Liver (tissue), 9 donors: Measurements from ENCODE around the gene SLC35G2. TPM values are rescaled to one million over a fixed set of nuclear protein-coding genes. Genes with fewer than 3 reads are reported as not detected.

Source experiments
- DNase-seq: peaks from one replicate; pipeline ENCODE4 v3.0.0-alpha.2; 2017; ENCODE audit warnings: low spot score
- H3K27ac ChIP-seq, 2 donors: one replicate each; pipeline ENCODE4 v1.7.0; 2013; ENCODE audit warnings: inconsistent platforms in 2 of 2, low read length in 2 of 2, control low read depth in 1 of 2, low read depth in 1 of 2, mild to moderate bottlenecking in 1 of 2
- H3K27me3 ChIP-seq, 4 donors: one replicate each; pipeline versions ENCODE4 v1.6.1 to v1.7.0; 2013; ENCODE audit warnings: low read length in 3 of 4, inconsistent platforms in 1 of 4, mild to moderate bottlenecking in 1 of 4, moderate library complexity in 1 of 4; ENCODE audit not compliant: control insufficient read depth in 4 of 4, insufficient read depth in 4 of 4
- H3K36me3 ChIP-seq, 4 donors: one replicate each; pipeline versions ENCODE4 v1.6.1 to v1.7.0; 2013; ENCODE audit warnings: low read length in 3 of 4, mild to moderate bottlenecking in 3 of 4, low read depth in 1 of 4, moderate library complexity in 1 of 4; ENCODE audit not compliant: control insufficient read depth in 4 of 4, insufficient read depth in 3 of 4
- H3K4me1 ChIP-seq, 4 donors: one replicate each; pipeline versions ENCODE4 v1.6.1 to v1.7.0; 2013; ENCODE audit warnings: low read length in 3 of 4, mild to moderate bottlenecking in 3 of 4, moderate library complexity in 1 of 4; ENCODE audit not compliant: control insufficient read depth in 4 of 4, insufficient read depth in 4 of 4
- H3K4me3 ChIP-seq, 3 donors: one replicate each; pipeline versions ENCODE4 v1.6.1 to v1.7.0; 2013; ENCODE audit warnings: low read length in 3 of 3, control low read depth in 1 of 3, low read depth in 1 of 3, mild to moderate bottlenecking in 1 of 3
- H3K9ac ChIP-seq, 2 donors: one replicate each; pipeline ENCODE4 v1.7.0; 2013; ENCODE audit warnings: low read length in 2 of 2, mild to moderate bottlenecking in 2 of 2, moderate library complexity in 2 of 2, control low read depth in 1 of 2, low read depth in 1 of 2
- H3K9me3 ChIP-seq, 4 donors: one replicate each; pipeline versions ENCODE4 v1.6.1 to v1.7.0; 2013; ENCODE audit warnings: low read length in 3 of 4; ENCODE audit not compliant: control insufficient read depth in 4 of 4
- EGR1 ChIP-seq, 2 donors: IDR thresholded peaks; 2 replicates each; pipeline ENCODE4 v1.6.1; 2016 to 2018; ENCODE audit warnings: antibody characterized with exemption in 2 of 2, low read depth in 2 of 2
- FOXA1 ChIP-seq: IDR thresholded peaks from 2 replicates; pipeline ENCODE4 v1.6.1; 2016; ENCODE audit warnings: antibody characterized with exemption
- FOXA2 ChIP-seq: IDR thresholded peaks from 2 replicates; pipeline ENCODE4 v1.6.1; 2016; ENCODE audit warnings: antibody characterized with exemption
- GABPA ChIP-seq, 2 donors: IDR thresholded peaks in 1 of 2; conservative IDR thresholded peaks in 1 of 2; 2 replicates each; pipeline ENCODE4 v1.6.1; 2016; ENCODE audit warnings: antibody characterized with exemption in 2 of 2, mild to moderate bottlenecking in 1 of 2, moderate library complexity in 1 of 2
- HNF4A ChIP-seq, 2 donors: conservative IDR thresholded peaks; 2 replicates each; pipeline ENCODE4 v1.6.1; 2016; ENCODE audit warnings: antibody characterized with exemption in 2 of 2, mild to moderate bottlenecking in 2 of 2
- HNF4G ChIP-seq: IDR thresholded peaks from 2 replicates; pipeline ENCODE4 v1.6.1; 2016; ENCODE audit warnings: antibody characterized with exemption
- JUND ChIP-seq, 2 donors: IDR thresholded peaks; 2 replicates each; pipeline ENCODE4 v1.6.1; 2016; ENCODE audit warnings: antibody characterized with exemption in 2 of 2
- NR2F2 ChIP-seq: IDR thresholded peaks from 2 replicates; pipeline ENCODE4 v1.6.1; 2016; ENCODE audit warnings: antibody characterized with exemption
- RAD21 ChIP-seq, 2 donors: IDR thresholded peaks; 2 replicates each; pipeline ENCODE4 v1.6.1; 2016; ENCODE audit warnings: antibody characterized with exemption in 2 of 2, mild to moderate bottlenecking in 2 of 2
- RXRA ChIP-seq, 2 donors: IDR thresholded peaks; 2 replicates each; pipeline ENCODE4 v1.6.1; 2017 to 2018; ENCODE audit warnings: antibody characterized with exemption in 2 of 2, mild to moderate bottlenecking in 1 of 2
- SP1 ChIP-seq: IDR thresholded peaks from 2 replicates; pipeline ENCODE4 v1.6.1; 2018; ENCODE audit warnings: antibody characterized with exemption, mild to moderate bottlenecking
- TAF1 ChIP-seq: conservative IDR thresholded peaks from 2 replicates; pipeline ENCODE4 v1.6.1; 2016; ENCODE audit warnings: antibody characterized with exemption, mild to moderate bottlenecking
- YY1 ChIP-seq: IDR thresholded peaks from 2 replicates; pipeline ENCODE4 v1.6.1; 2016; ENCODE audit warnings: antibody characterized with exemption, mild to moderate bottlenecking
- WGBS: extraction: QIAGEN DNeasy Blood & Tissue Kit; methylation state at CpG from one replicate; pipeline ENCODE4 v1.1.7; 2013; 5-methylcytosine and 5-hydroxymethylcytosine counted together
- polyA plus RNA-seq, 2 donors: library from polyadenylated mRNA; stranded (reverse) in 1 of 2; unstranded in 1 of 2; fragments of 200-250 nt in 1 of 2; fragments of >200 nt in 1 of 2; fragmentation: Nextera tagmentation in 1 of 2; extraction: Ambion mirVana in 1 of 2; gene quantifications; one replicate each; pipeline versions ENCODE4 v1.2.1 to v1.2.3, GENCODE V29; 2013 to 2015
- total RNA-seq, 2 donors: library from RNA; depleted of rRNA; stranded (reverse); fragments of >200 nt; gene quantifications; one replicate each; pipeline ENCODE4 v1.2.3, GENCODE V29; 2014
- TF ChIP-seq, protein P1 (sequence below): fragments of 150-350 bp; IDR thresholded peaks from 2 replicates; pipeline ENCODE4 v1.5.1; 2017; ENCODE audit warnings: improper control_type of control experiment, low read depth, low read length; ENCODE audit not compliant: missing input control
- TF ChIP-seq, protein P2 (sequence below): IDR thresholded peaks from 2 replicates; pipeline ENCODE4 v1.6.1; 2016; ENCODE audit warnings: antibody characterized with exemption
- TF ChIP-seq, protein P3 (sequence below): IDR thresholded peaks from 2 replicates; pipeline ENCODE4 v1.6.1; 2016; ENCODE audit warnings: antibody characterized with exemption
- TF ChIP-seq, protein P4 (sequence below): IDR thresholded peaks from 2 replicates; pipeline ENCODE4 v1.6.1; 2016; ENCODE audit warnings: antibody characterized with exemption
- TF ChIP-seq, protein P5 (sequence below): IDR thresholded peaks from 2 replicates; pipeline ENCODE4 v1.6.1; 2016; ENCODE audit warnings: antibody characterized with exemption, mild to moderate bottlenecking
- donor health status: healthy.
- donor health status: healthy.
- donor health status: healthy.
- donor health status: healthy.
- donor health status: healthy.

Gene SLC35G2
- total and polyA plus RNA-seq, 4 donors, result 0.51 to 1.2 (median 0.72) TPM

DNA sequence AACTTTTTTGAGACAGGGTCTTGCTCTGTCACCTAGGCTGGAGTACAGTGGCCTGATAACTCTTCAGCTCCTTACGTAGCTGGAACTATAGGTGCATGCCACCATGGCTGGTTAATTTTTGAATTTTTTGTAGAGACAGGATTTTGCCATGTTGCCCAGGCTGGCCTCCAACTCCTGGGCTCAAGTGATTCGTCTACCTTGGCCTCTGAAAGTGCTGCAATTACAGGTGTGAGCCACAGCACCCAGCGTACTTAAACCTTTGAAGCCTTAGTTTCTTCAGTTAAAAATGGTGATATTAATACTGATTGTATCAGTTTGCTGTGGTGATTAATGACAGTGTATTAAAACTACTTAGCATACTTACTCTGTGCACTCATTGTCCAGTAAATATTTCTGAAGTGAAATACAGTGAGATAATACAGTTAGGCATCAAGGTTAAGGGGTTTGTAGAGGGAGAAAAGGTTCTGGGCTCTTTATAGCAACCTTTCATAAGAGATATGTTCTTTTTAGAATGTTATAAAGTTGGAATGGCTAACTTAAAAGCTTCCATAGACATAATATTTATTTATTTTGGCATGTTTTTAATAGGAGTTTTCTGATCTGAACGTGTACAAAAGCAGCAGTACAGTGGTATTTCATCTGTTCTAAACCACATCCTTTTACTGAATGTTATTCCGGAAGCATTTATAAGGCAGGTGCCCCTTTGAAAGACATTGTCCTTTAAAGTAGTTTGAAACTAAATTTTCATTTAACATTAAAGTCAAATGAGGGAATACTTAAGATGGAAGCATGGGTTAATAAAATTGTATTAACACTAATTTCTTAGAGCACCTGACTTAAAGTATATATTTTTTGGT, 66.7 kb downstream of the SLC35G2 start:
- peaks cover 0 to under 1% (median 0%) of the 10 kb centered on the region in 4 donors for H3K36me3 ChIP-seq
- H3K27me3 ChIP-seq, result no peaks in the 10 kb centered on the region
- no peak for DNase-seq
- peaks cover 0 to 4% (median 0%) of the 10 kb centered on the region in 4 donors for H3K4me1 ChIP-seq
- H3K27ac ChIP-seq, result no peak overlapping the region
- no peak overlapping the region for H3K4me3 ChIP-seq
- no peaks in the 10 kb centered on the region for H3K9me3 ChIP-seq
- 76% methylated on average over 5 of the region's 5 CpGs for WGBS
- no peak overlapping the region for H3K9ac ChIP-seq
- TF ChIP-seq GABPA (IDR thresholded peaks at IDR 0.05 in 1 of 2, conservative IDR thresholded peaks at IDR 0.05 in 1 of 2) (no peak), JUND (IDR thresholded peaks at IDR 0.05) (no peak), FOXA1 (no peak), FOXA2 (no peak), HNF4G (no peak), TAF1 (no peak)
- TF ChIP-seq, protein P1, sequence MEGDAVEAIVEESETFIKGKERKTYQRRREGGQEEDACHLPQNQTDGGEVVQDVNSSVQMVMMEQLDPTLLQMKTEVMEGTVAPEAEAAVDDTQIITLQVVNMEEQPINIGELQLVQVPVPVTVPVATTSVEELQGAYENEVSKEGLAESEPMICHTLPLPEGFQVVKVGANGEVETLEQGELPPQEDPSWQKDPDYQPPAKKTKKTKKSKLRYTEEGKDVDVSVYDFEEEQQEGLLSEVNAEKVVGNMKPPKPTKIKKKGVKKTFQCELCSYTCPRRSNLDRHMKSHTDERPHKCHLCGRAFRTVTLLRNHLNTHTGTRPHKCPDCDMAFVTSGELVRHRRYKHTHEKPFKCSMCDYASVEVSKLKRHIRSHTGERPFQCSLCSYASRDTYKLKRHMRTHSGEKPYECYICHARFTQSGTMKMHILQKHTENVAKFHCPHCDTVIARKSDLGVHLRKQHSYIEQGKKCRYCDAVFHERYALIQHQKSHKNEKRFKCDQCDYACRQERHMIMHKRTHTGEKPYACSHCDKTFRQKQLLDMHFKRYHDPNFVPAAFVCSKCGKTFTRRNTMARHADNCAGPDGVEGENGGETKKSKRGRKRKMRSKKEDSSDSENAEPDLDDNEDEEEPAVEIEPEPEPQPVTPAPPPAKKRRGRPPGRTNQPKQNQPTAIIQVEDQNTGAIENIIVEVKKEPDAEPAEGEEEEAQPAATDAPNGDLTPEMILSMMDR, result no peak
- TF ChIP-seq, protein P2, sequence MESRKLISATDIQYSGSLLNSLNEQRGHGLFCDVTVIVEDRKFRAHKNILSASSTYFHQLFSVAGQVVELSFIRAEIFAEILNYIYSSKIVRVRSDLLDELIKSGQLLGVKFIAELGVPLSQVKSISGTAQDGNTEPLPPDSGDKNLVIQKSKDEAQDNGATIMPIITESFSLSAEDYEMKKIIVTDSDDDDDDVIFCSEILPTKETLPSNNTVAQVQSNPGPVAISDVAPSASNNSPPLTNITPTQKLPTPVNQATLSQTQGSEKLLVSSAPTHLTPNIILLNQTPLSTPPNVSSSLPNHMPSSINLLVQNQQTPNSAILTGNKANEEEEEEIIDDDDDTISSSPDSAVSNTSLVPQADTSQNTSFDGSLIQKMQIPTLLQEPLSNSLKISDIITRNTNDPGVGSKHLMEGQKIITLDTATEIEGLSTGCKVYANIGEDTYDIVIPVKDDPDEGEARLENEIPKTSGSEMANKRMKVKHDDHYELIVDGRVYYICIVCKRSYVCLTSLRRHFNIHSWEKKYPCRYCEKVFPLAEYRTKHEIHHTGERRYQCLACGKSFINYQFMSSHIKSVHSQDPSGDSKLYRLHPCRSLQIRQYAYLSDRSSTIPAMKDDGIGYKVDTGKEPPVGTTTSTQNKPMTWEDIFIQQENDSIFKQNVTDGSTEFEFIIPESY, result no peak
- TF ChIP-seq, protein P3, sequence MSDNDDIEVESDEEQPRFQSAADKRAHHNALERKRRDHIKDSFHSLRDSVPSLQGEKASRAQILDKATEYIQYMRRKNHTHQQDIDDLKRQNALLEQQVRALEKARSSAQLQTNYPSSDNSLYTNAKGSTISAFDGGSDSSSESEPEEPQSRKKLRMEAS, result no peak

DNA sequence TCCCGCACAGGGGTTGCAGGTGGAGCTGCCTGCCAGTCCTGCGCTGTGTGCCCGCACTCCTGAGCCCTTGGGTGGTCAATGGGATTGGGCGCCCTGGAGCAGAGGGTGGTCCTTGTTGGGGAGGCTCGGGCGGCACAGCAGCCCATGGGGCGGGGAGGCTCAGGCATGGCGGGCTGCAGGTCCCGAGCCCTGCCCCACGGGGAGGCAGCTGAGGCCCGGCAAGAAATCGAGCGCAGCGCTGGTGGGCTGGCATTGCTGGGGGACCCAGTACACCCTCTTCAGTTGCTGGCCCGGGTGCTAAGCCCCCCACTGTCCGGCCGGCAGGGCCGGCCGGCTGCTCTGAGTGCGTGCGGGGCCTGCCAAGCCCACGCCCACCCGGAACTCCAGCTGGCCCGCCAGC, 71.0 kb downstream of the SLC35G2 start:
- Histone ChIP-seq H3K27ac (no peak overlapping the region), H3K4me1 (peaks cover 0 to 9% (median 0%) of the 10 kb centered on the region in 4 donors), H3K27me3 (no peaks in the 10 kb centered on the region), H3K36me3 (peaks cover 0 to 2% (median 0%) of the 10 kb centered on the region in 4 donors), H3K9ac (no peak overlapping the region), H3K9me3 (peaks cover 0 to 8% (median 2%) of the 10 kb centered on the region in 4 donors), H3K4me3 (no peak overlapping the region)
- 86% methylated on average over 24 of the region's 24 CpGs for WGBS
- DNase-seq, result no peak
- TF ChIP-seq NR2F2, result no peak
- TF ChIP-seq FOXA1, result no peak
- no peak for TF ChIP-seq GABPA (IDR thresholded peaks at IDR 0.05 in 1 of 2, conservative IDR thresholded peaks at IDR 0.05 in 1 of 2)
- no peak for TF ChIP-seq RAD21 (IDR thresholded peaks at IDR 0.05)
- TF ChIP-seq EGR1 (IDR thresholded peaks at IDR 0.05; ENCODE audit: low read depth in 2 of 2), result no peak
- TF ChIP-seq, protein P4, sequence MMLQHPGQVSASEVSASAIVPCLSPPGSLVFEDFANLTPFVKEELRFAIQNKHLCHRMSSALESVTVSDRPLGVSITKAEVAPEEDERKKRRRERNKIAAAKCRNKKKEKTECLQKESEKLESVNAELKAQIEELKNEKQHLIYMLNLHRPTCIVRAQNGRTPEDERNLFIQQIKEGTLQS, result no peak
- TF ChIP-seq, protein P1, result no peak
- TF ChIP-seq HNF4G, result no peak
- TF ChIP-seq RXRA (IDR thresholded peaks at IDR 0.05), result no peak
- TF ChIP-seq SP1, result no peak
- no peak for TF ChIP-seq FOXA2
- no peak for TF ChIP-seq JUND (IDR thresholded peaks at IDR 0.05)
- no peak for TF ChIP-seq HNF4A (conservative IDR thresholded peaks at IDR 0.05)
- TF ChIP-seq, protein P5, sequence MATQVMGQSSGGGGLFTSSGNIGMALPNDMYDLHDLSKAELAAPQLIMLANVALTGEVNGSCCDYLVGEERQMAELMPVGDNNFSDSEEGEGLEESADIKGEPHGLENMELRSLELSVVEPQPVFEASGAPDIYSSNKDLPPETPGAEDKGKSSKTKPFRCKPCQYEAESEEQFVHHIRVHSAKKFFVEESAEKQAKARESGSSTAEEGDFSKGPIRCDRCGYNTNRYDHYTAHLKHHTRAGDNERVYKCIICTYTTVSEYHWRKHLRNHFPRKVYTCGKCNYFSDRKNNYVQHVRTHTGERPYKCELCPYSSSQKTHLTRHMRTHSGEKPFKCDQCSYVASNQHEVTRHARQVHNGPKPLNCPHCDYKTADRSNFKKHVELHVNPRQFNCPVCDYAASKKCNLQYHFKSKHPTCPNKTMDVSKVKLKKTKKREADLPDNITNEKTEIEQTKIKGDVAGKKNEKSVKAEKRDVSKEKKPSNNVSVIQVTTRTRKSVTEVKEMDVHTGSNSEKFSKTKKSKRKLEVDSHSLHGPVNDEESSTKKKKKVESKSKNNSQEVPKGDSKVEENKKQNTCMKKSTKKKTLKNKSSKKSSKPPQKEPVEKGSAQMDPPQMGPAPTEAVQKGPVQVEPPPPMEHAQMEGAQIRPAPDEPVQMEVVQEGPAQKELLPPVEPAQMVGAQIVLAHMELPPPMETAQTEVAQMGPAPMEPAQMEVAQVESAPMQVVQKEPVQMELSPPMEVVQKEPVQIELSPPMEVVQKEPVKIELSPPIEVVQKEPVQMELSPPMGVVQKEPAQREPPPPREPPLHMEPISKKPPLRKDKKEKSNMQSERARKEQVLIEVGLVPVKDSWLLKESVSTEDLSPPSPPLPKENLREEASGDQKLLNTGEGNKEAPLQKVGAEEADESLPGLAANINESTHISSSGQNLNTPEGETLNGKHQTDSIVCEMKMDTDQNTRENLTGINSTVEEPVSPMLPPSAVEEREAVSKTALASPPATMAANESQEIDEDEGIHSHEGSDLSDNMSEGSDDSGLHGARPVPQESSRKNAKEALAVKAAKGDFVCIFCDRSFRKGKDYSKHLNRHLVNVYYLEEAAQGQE, result no peak
- TF ChIP-seq, protein P3, result no peak
- no peak for TF ChIP-seq YY1
- TF ChIP-seq, protein P2, result no peak
